Measurements from ENCODE around the gene HHLA2.

The HHLA2 gene

DNA sequence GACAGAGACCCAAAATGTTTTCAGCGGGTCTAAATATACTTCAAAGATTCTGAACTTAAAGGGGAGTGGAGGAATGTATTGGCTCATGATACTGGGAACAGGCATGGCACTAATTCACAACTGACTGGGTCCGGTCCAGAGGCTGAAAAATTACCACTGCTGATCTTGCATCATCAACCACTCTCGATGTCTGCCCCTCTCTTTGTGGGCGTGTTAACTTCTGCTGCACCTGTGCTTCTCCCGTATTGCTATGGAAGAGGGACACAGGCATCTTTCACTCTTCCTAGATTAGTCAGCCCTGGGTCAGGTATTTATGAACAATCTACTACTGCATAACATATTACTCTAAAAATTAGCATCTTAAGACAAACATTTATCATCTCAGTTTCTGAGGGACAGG, 33.2 kb downstream of the HHLA2 start:
- no peak for ATAC-seq
- TF ChIP-seq ZFP3 (CRISPR knock-in tag; IDR thresholded peaks at IDR 0.05), result no peak
- TF ChIP-seq ESRRG (CRISPR knock-in tag; IDR thresholded peaks at IDR 0.05), result no peak
- TF ChIP-seq TOX (CRISPR knock-in tag; IDR thresholded peaks at IDR 0.05; ENCODE audit: borderline replicate concordance), result no peak
- no peak for TF ChIP-seq ZNF70 (CRISPR knock-in tag; IDR thresholded peaks at IDR 0.05)
- TF ChIP-seq, protein P1, sequence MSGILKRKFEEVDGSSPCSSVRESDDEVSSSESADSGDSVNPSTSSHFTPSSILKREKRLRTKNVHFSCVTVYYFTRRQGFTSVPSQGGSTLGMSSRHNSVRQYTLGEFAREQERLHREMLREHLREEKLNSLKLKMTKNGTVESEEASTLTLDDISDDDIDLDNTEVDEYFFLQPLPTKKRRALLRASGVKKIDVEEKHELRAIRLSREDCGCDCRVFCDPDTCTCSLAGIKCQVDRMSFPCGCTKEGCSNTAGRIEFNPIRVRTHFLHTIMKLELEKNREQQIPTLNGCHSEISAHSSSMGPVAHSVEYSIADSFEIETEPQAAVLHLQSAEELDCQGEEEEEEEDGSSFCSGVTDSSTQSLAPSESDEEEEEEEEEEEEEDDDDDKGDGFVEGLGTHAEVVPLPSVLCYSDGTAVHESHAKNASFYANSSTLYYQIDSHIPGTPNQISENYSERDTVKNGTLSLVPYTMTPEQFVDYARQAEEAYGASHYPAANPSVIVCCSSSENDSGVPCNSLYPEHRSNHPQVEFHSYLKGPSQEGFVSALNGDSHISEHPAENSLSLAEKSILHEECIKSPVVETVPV (CRISPR knock-in tag; IDR thresholded peaks at IDR 0.05), result no peak
- TF ChIP-seq TSHZ2 (CRISPR knock-in tag; IDR thresholded peaks at IDR 0.05), result no peak
- TF ChIP-seq ISL1 (CRISPR knock-in tag; IDR thresholded peaks at IDR 0.05), result no peak
- no peak for TF ChIP-seq SNAI2 (CRISPR knock-in tag; IDR thresholded peaks at IDR 0.05)

DNA sequence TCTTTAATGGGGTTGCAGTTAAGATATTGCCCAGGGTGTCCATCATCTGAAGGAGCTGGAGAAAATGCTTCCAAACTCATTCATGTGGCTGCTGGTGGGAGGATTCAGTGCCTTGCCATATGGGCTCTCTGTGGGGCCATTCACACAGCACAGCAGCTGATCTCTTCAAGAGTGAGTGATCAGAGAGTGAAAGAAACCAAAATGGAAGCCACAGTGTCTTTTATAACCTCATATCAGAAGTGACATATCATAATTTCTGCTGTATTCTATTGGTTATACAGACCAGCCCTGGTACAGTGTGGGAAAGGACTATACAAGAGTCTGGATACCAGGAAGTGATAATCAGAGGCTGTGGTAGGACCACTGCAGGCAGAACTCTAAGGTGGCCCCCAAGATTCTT, 33.6 kb downstream of the HHLA2 start:
- ATAC-seq, result no peak
- TF ChIP-seq ESRRG (CRISPR knock-in tag; IDR thresholded peaks at IDR 0.05) (no peak), CREB5 (CRISPR knock-in tag; IDR thresholded peaks at IDR 0.05; ENCODE audit: low read depth) (no peak), BACH2 (CRISPR knock-in tag; IDR thresholded peaks at IDR 0.05; ENCODE audit: borderline replicate concordance) (no peak), ZFP30 (CRISPR knock-in tag; IDR thresholded peaks at IDR 0.05) (no peak), POU6F1 (CRISPR knock-in tag; IDR thresholded peaks at IDR 0.05; ENCODE audit: borderline replicate concordance, low read depth) (no peak), RARB (CRISPR knock-in tag; IDR thresholded peaks at IDR 0.05) (no peak), TCF4 (CRISPR knock-in tag; IDR thresholded peaks at IDR 0.05; ENCODE audit: borderline replicate concordance) (no peak), ZC3H10 (CRISPR knock-in tag; IDR thresholded peaks at IDR 0.05) (no peak), OSR1 (CRISPR knock-in tag; IDR thresholded peaks at IDR 0.05) (no peak), ZNF8 (CRISPR knock-in tag; IDR thresholded peaks at IDR 0.05) (no peak), CSDC2 (CRISPR knock-in tag; IDR thresholded peaks at IDR 0.05) (no peak), ARNTL (CRISPR knock-in tag; IDR thresholded peaks at IDR 0.05; ENCODE audit: borderline replicate concordance, low read depth) (no peak), GLIS3 (CRISPR knock-in tag; IDR thresholded peaks at IDR 0.05) (no peak), SNAI2 (CRISPR knock-in tag; IDR thresholded peaks at IDR 0.05) (no peak), ZFP3 (CRISPR knock-in tag; IDR thresholded peaks at IDR 0.05) (no peak), TSHZ2 (CRISPR knock-in tag; IDR thresholded peaks at IDR 0.05) (no peak), PPARA (CRISPR knock-in tag; IDR thresholded peaks at IDR 0.05; ENCODE audit: borderline replicate concordance) (no peak), TOX (CRISPR knock-in tag; IDR thresholded peaks at IDR 0.05; ENCODE audit: borderline replicate concordance) (no peak), ISL1 (CRISPR knock-in tag; IDR thresholded peaks at IDR 0.05) (no peak)
- TF ChIP-seq, protein P2, sequence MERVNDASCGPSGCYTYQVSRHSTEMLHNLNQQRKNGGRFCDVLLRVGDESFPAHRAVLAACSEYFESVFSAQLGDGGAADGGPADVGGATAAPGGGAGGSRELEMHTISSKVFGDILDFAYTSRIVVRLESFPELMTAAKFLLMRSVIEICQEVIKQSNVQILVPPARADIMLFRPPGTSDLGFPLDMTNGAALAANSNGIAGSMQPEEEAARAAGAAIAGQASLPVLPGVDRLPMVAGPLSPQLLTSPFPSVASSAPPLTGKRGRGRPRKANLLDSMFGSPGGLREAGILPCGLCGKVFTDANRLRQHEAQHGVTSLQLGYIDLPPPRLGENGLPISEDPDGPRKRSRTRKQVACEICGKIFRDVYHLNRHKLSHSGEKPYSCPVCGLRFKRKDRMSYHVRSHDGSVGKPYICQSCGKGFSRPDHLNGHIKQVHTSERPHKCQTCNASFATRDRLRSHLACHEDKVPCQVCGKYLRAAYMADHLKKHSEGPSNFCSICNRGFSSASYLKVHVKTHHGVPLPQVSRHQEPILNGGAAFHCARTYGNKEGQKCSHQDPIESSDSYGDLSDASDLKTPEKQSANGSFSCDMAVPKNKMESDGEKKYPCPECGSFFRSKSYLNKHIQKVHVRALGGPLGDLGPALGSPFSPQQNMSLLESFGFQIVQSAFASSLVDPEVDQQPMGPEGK (CRISPR knock-in tag; IDR thresholded peaks at IDR 0.05; ENCODE audit: borderline replicate concordance), result no peak

All from SK-N-SH treated with all-trans-retinoic acid at 6 μM for 48 hours (cell line).